ENCODE data around the gene ATP1A4.
A peak's percentile ranks its signal among the peaks of the same experiment; 100 is the strongest.

GRCh38 chr1:160219062-160219929 lies 67.9 kb downstream of the ATP1A4 start:
- TF ChIP-seq POLR2AphosphoS5 (IDR thresholded peaks at IDR 0.05) (peak in 1 of 3 donors; percentile 37), CTCF (IDR thresholded peaks at IDR 0.05) (peak in 5 of 7 experiments; percentile 38 to 52 (median 42)), EP300 (IDR thresholded peaks at IDR 0.05) (no peak)

Data from stomach (tissue), 4 donors.